CD14-positive monocyte (primary cell): ENCODE measurements around the gene CPEB1. TPM values are rescaled to one million over a fixed set of nuclear protein-coding genes. Genes with fewer than 3 reads are reported as not detected.
"Not testable (repeated sequence)": the region's sequence is repeated elsewhere in the genome, so short reads cannot be mapped to it uniquely, and the experiment has no call there.

Experiments used
- DNase-seq, 3 donors: peaks; one replicate each; pipeline ENCODE4 v3.0.0-alpha.2; 2011 to 2022
- H2AFZ ChIP-seq: 2 replicates; pipeline ENCODE4 v1.6.0; 2012; ENCODE audit warnings: mild to moderate bottlenecking, low read depth, low read length, inconsistent platforms; ENCODE audit not compliant: insufficient read depth, poor library complexity, severe bottlenecking
- H3K27ac ChIP-seq, 2 donors: 1 replicate in 1 of 2; 2 replicates in 1 of 2; pipeline ENCODE4 v1.5.1; 2012 to 2013; ENCODE audit warnings: low read length in 2 of 2, control low read depth in 1 of 2, inconsistent platforms in 1 of 2, low read depth in 1 of 2, mild to moderate bottlenecking in 1 of 2
- H3K27me3 ChIP-seq, 2 donors: one replicate each; pipeline versions ENCODE4 v1.6.0 to v1.6.1; 2011 to 2013; ENCODE audit warnings: low read length in 2 of 2; ENCODE audit not compliant: control insufficient read depth in 2 of 2, insufficient read depth in 2 of 2
- H3K36me3 ChIP-seq, 2 donors: replicated peaks in 1 of 2; 1 replicate in 1 of 2; 2 replicates in 1 of 2; pipeline versions ENCODE4 v1.5.1 to v1.6.1; 2012 to 2013; ENCODE audit warnings: low read length in 2 of 2, control low read depth in 1 of 2, inconsistent platforms in 1 of 2, mild to moderate bottlenecking in 1 of 2; ENCODE audit not compliant: insufficient read depth in 2 of 2, control insufficient read depth in 1 of 2
- H3K4me1 ChIP-seq, 2 donors: 1 replicate in 1 of 2; 2 replicates in 1 of 2; pipeline versions ENCODE4 v1.5.1 to v1.6.1; 2012 to 2013; ENCODE audit warnings: low read length in 2 of 2, control low read depth in 1 of 2, inconsistent platforms in 1 of 2, mild to moderate bottlenecking in 1 of 2, moderate library complexity in 1 of 2; ENCODE audit not compliant: insufficient read depth in 2 of 2, control insufficient read depth in 1 of 2
- H3K4me2 ChIP-seq: replicated peaks from 2 replicates; pipeline ENCODE3; 2012; ENCODE audit warnings: low read length, moderate library complexity, mild to moderate bottlenecking; ENCODE audit not compliant: poor library complexity, severe bottlenecking; ENCODE audit errors: extremely low read depth
- H3K4me3 ChIP-seq, 3 experiments: fragments of 200-600 bp in 1 of 3; sonication (generic) in 1 of 3; replicated peaks in 1 of 3; 1 replicate in 2 of 3; 2 replicates in 1 of 3; pipeline ENCODE4 v1.5.1; 2011 to 2013; ENCODE audit warnings: low read length in 3 of 3, mild to moderate bottlenecking in 3 of 3, control low read depth in 2 of 3, low read depth in 2 of 3, inconsistent platforms in 1 of 3, moderate library complexity in 1 of 3
- H3K79me2 ChIP-seq: 2 replicates; pipeline ENCODE4 v1.6.0; 2012; ENCODE audit warnings: mild to moderate bottlenecking, control low read depth, inconsistent platforms, low read length, moderate library complexity; ENCODE audit not compliant: insufficient read depth
- H3K9ac ChIP-seq: 2 replicates; pipeline ENCODE4 v1.6.0; 2017; ENCODE audit warnings: low read length, mild to moderate bottlenecking; ENCODE audit not compliant: insufficient read depth, poor library complexity, severe bottlenecking
- H3K9me3 ChIP-seq, 2 donors: replicated peaks in 1 of 2; 1 replicate in 1 of 2; 2 replicates in 1 of 2; pipeline versions ENCODE4 v1.5.1 to v1.6.1; 2012 to 2013; ENCODE audit warnings: low read length in 2 of 2, control low read depth in 1 of 2; ENCODE audit not compliant: control insufficient read depth in 1 of 2, insufficient read depth in 1 of 2
- H4K20me1 ChIP-seq: 2 replicates; pipeline ENCODE4 v1.6.0; 2012; ENCODE audit warnings: mild to moderate bottlenecking, low read length, control low read depth, moderate library complexity; ENCODE audit not compliant: insufficient read depth
- H3K27ac Mint-ChIP-seq, 7 donors: one replicate each; pipeline ENCODE4 v1.8.0; 2020; ENCODE audit warnings: mild to moderate bottlenecking in 7 of 7, mixed read lengths in 7 of 7, moderate library complexity in 6 of 7, inconsistent platforms in 2 of 7
- H3K27me3 Mint-ChIP-seq, 3 donors: one replicate each; pipeline ENCODE4 v1.8.0; 2021 to 2022; ENCODE audit warnings: low read depth in 3 of 3, mild to moderate bottlenecking in 3 of 3, mixed read lengths in 3 of 3, moderate library complexity in 3 of 3, inconsistent platforms in 1 of 3
- H3K36me3 Mint-ChIP-seq, 2 donors: one replicate each; pipeline ENCODE4 v1.8.0; 2020; ENCODE audit warnings: mixed read lengths in 2 of 2, inconsistent platforms in 1 of 2, mild to moderate bottlenecking in 1 of 2
- H3K4me1 Mint-ChIP-seq: one replicate; pipeline ENCODE4 v1.8.0; 2020; ENCODE audit warnings: mild to moderate bottlenecking, mixed read lengths
- H3K4me3 Mint-ChIP-seq, 2 donors: one replicate each; pipeline ENCODE4 v1.8.0; 2020; ENCODE audit warnings: mild to moderate bottlenecking in 2 of 2, mixed read lengths in 2 of 2, moderate library complexity in 1 of 2
- H3K9me3 Mint-ChIP-seq, 7 donors: one replicate each; pipeline ENCODE4 v1.8.0; 2020 to 2022; ENCODE audit warnings: mixed read lengths in 7 of 7, mild to moderate bottlenecking in 6 of 7, moderate library complexity in 6 of 7, inconsistent platforms in 2 of 7
- CTCF ChIP-seq: fragments of 200-600 bp; IDR thresholded peaks from one replicate; pipeline ENCODE4 v1.8.0; 2022; ENCODE audit warnings: antibody characterized with exemption, mild to moderate bottlenecking
- WGBS: methylation state at CpG from one replicate; pipeline ENCODE4 v1.1.5; 2013; ENCODE audit warnings: missing lambda C conversion rate; ENCODE audit not compliant: insufficient coverage; 5-methylcytosine and 5-hydroxymethylcytosine counted together
- intact Hi-C, 2 donors: fragments of 100-400 bp; cut with micrococcal nuclease; formaldehyde crosslinking; loops; one replicate each; pipeline versions ENCODE4 v1.15.0 to v1.15.1; 2023
- polyA plus RNA-seq, 3 donors: library from polyadenylated mRNA; depleted of rRNA in 1 of 3; unstranded in 2 of 3; stranded (reverse) in 1 of 3; fragments of 300-500 nt in 2 of 3; fragments of >200 nt in 1 of 3; fragmentation: Illumina TruSeq in 2 of 3; gene quantifications; 1 replicate in 2 of 3; 2 replicates in 1 of 3; pipeline ENCODE4 v1.2.3, GENCODE V29; 2012 to 2021

CPEB1 gene
- polyA plus RNA-seq, 3 donors, result not detected

- no peak overlapping the region for H3K4me2 ChIP-seq
- no peaks in the 10 kb centered on the region for H3K27me3 ChIP-seq
- H3K27me3 Mint-ChIP-seq, result peaks cover 0 to 2% (median 2%) of the 10 kb centered on the region in 3 donors
- DNase-seq, result no peak
- peaks cover 29% of the 10 kb centered on the region for H3K79me2 ChIP-seq
- no peak overlapping the region for H2AFZ ChIP-seq
- peaks cover 19% of the 10 kb centered on the region for H3K4me1 Mint-ChIP-seq
- TF ChIP-seq CTCF, result no peak
- no peaks in the 10 kb centered on the region for H3K9me3 ChIP-seq
- H3K36me3 Mint-ChIP-seq, result peaks cover 53 to 63% of the 10 kb centered on the region in 2 donors
- peaks cover 43% of the 10 kb centered on the region for H4K20me1 ChIP-seq
- H3K4me1 ChIP-seq, result peaks cover 13 to 17% of the 10 kb centered on the region in 2 donors
- no peak overlapping the region for H3K9ac ChIP-seq
- no peak overlapping the region for H3K4me3 Mint-ChIP-seq
- peak overlapping the region in 1 of 7 donors; percentile 13 for H3K27ac Mint-ChIP-seq
- 75% methylated on average over 5 of the region's 9 CpGs for WGBS
- H3K27ac ChIP-seq, result peak overlapping the region in 1 of 2 donors; percentile 26
- intact Hi-C loops, result loop anchor here in 1 of 2 donors (10.0 kb wide), 1 partner anchor 469 kb away; no protein-coding TSS in a partner anchor
- H3K36me3 ChIP-seq, result peaks cover 36 to 61% of the 10 kb centered on the region in 2 donors
- no peak overlapping the region for H3K4me3 ChIP-seq
- peaks cover 0 to 3% (median 0%) of the 10 kb centered on the region in 7 donors for H3K9me3 Mint-ChIP-seq
Observed at GRCh38 chr15:82535566-82536408, 111.4 kb downstream of the CPEB1 start.

DNA sequence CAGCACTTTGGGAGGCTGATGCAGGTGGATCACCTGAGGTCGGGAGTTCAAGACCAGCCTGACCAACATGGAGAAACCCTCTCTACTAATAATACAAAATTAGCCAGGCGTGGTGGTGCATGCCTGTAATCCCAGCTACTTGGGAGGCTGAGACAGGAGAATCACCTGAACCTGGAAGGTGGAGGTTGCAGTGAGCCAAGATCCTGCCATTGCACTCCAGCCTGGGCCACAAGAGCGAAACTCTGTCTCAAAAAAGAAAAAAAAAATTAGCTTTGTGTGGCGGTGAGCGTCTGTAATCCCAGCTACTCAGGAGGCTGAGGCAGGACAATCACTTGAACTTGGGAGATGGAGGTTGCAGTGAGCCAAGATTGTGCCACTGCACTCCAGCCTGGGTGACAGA, 112.0 kb downstream of the CPEB1 start:
- H4K20me1 ChIP-seq, result peaks cover 43% of the 10 kb centered on the region
- H2AFZ ChIP-seq, H3K9ac ChIP-seq, H3K4me3 Mint-ChIP-seq, H3K27me3 ChIP-seq, H3K9me3 Mint-ChIP-seq, H3K27ac ChIP-seq, H3K27me3 Mint-ChIP-seq, H3K27ac Mint-ChIP-seq, H3K9me3 ChIP-seq, DNase-seq, H3K4me3 ChIP-seq, H3K4me2 ChIP-seq: not testable (repeated sequence)
- Mint-ChIP-seq H3K4me1 (peaks cover 22% of the 10 kb centered on the region), H3K36me3 (peaks cover 53 to 63% of the 10 kb centered on the region in 2 donors)
- H3K4me1 ChIP-seq, result peaks cover 15% of the 10 kb centered on the region in 2 donors
- peaks cover 28% of the 10 kb centered on the region for H3K79me2 ChIP-seq
- intact Hi-C loops, result loop anchor here in 1 of 2 donors (10.0 kb wide), 1 partner anchor 470 kb away; no protein-coding TSS in a partner anchor
- WGBS, result 93% methylated on average over 2 of the region's 5 CpGs
- peaks cover 36 to 61% of the 10 kb centered on the region in 2 donors for H3K36me3 ChIP-seq

- H3K4me1 ChIP-seq, result peaks cover 12 to 13% of the 10 kb centered on the region in 2 donors
- intact Hi-C loops, result loop anchor here (5.0 to 10.0 kb wide), 2 partner anchors 463 to 470 kb away; no protein-coding TSS in a partner anchor
- H3K9me3 ChIP-seq, H3K9ac ChIP-seq, DNase-seq, H3K27me3 Mint-ChIP-seq, H3K9me3 Mint-ChIP-seq, H2AFZ ChIP-seq, H3K27ac ChIP-seq, H3K4me3 Mint-ChIP-seq, H3K27me3 ChIP-seq, H3K4me3 ChIP-seq, H3K27ac Mint-ChIP-seq, H3K4me2 ChIP-seq: not testable (repeated sequence)
- 100% methylated on average over 1 of the region's 3 CpGs for WGBS
- Mint-ChIP-seq H3K36me3 (peaks cover 53 to 63% of the 10 kb centered on the region in 2 donors), H3K4me1 (peaks cover 20% of the 10 kb centered on the region)
- peaks cover 36 to 61% of the 10 kb centered on the region in 2 donors for H3K36me3 ChIP-seq
- peaks cover 38% of the 10 kb centered on the region for H4K20me1 ChIP-seq
- peaks cover 21% of the 10 kb centered on the region for H3K79me2 ChIP-seq
Observed at GRCh38 chr15:82534457-82534861, 112.7 kb downstream of the CPEB1 start.
